DMS153 treated with DMSO at 0.1 percent for 48 hours (cell line): ENCODE results near the gene NCCRP1.
"Not testable (repeated sequence)": the region's sequence is repeated elsewhere in the genome, so short reads cannot be mapped to it uniquely, and the experiment has no call there.

Source experiments
- DNase-seq: peaks from one replicate; lab custom pipeline; 2025; ENCODE audit not compliant: unreplicated experiment; lab: John Stamatoyannopoulos, UW

NCCRP1 gene

GRCh38 chr19:39205449-39205764, 8.6 kb downstream of the NCCRP1 start:
- DNase-seq, result no peak

- no peak for DNase-seq
Measured at GRCh38 chr19:39206122-39206521, 9.4 kb downstream of the NCCRP1 start.

GRCh38 chr19:39207293-39207836, 10.6 kb downstream of the NCCRP1 start:
- no peak for DNase-seq

- DNase-seq, result no peak
Measured at GRCh38 chr19:39208175-39208795, 11.5 kb downstream of the NCCRP1 start.

- DNase-seq, result no peak
Measured at GRCh38 chr19:39209196-39209595, 12.4 kb downstream of the NCCRP1 start.

- no peak for DNase-seq
Measured at GRCh38 chr19:39211731-39212374, 15.1 kb downstream of the NCCRP1 start.

- DNase-seq, result no peak
Measured at GRCh38 chr19:39212375-39212742, 15.6 kb downstream of the NCCRP1 start.

GRCh38 chr19:39215323-39215722, 18.6 kb downstream of the NCCRP1 start:
- not testable (repeated sequence) for DNase-seq

- DNase-seq, result no peak
Measured at GRCh38 chr19:39217094-39217493, 20.3 kb downstream of the NCCRP1 start.

GRCh38 chr19:39218230-39219007, 21.7 kb downstream of the NCCRP1 start:
- no peak for DNase-seq

GRCh38 chr19:39219108-39219507, 22.3 kb downstream of the NCCRP1 start:
- DNase-seq, result not testable (repeated sequence)

- no peak for DNase-seq
Measured at GRCh38 chr19:39223703-39224279, 27.0 kb downstream of the NCCRP1 start.

GRCh38 chr19:39224910-39225309, 28.1 kb downstream of the NCCRP1 start:
- DNase-seq, result no peak

GRCh38 chr19:39230096-39230764, 33.5 kb downstream of the NCCRP1 start:
- no peak for DNase-seq

GRCh38 chr19:39232708-39233107, 35.9 kb downstream of the NCCRP1 start:
- no peak for DNase-seq

GRCh38 chr19:39236527-39236926, 39.8 kb downstream of the NCCRP1 start:
- DNase-seq, result no peak

GRCh38 chr19:39237200-39238184, 40.7 kb downstream of the NCCRP1 start:
- DNase-seq, result peak; percentile 6

- no peak for DNase-seq
Measured at GRCh38 chr19:39238209-39238608, 41.4 kb downstream of the NCCRP1 start.

GRCh38 chr19:39238944-39239343, 42.2 kb downstream of the NCCRP1 start:
- DNase-seq, result no peak

GRCh38 chr19:39240421-39240820, 43.7 kb downstream of the NCCRP1 start:
- DNase-seq, result no peak
